Measurements from ENCODE around the gene DDX50.

DNA sequence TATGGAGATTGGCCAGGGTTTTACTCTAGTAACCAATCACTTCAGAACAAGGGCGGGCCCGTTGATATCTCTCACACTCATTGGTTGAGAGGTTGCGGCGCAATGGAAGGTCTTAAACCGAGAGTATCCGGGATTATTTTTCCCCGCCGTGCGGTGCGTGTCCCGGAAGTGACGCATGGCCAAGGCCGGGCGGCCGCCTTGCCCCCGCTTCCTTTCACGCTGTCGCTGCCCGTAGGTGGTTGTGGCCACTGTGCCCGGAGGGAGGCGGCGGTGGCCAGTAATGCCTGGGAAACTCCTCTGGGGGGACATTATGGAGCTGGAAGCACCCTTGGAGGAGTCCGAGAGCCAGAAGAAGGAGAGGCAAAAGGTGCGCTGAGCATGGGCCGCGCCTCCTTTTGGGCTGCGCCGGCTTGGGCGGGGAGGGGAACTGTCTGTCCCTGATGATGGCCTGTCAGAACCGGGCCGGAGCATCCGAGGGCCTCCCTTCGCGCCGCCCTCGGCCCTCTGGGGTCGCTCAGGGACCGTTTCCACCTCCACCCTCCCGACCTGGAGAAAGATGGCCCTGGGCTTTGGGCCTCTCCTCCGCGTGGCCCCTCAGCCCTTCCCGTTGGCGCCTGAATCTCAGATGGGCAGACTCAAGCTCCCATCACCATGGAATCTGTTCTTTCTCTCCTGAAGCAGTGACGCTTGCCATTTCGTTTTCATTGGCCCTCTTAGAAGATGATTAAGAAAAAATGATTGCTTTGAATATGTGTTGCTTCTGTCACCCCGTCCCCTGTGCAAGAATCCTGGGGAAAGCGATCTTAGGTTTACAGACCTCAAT is at the start of gene DDX50:
- TF ChIP-seq SUZ12 (IDR thresholded peaks at IDR 0.05; ENCODE audit: extremely low read depth, insufficient read depth, insufficient read length) (no peak), YY1 (IDR thresholded peaks at IDR 0.05; ENCODE audit: insufficient read depth, insufficient read length) (no peak)

All from NT2/D1 (cell line).